GM12801 (cell line): ENCODE results near the gene HEATR5B.

Experiments
- CTCF ChIP-seq: IDR thresholded peaks from one replicate; pipeline ENCODE4 v1.5.1; 2011; ENCODE audit warnings: control low read depth; ENCODE audit not compliant: insufficient read length; ENCODE audit errors: extremely low read depth

Gene HEATR5B

DNA sequence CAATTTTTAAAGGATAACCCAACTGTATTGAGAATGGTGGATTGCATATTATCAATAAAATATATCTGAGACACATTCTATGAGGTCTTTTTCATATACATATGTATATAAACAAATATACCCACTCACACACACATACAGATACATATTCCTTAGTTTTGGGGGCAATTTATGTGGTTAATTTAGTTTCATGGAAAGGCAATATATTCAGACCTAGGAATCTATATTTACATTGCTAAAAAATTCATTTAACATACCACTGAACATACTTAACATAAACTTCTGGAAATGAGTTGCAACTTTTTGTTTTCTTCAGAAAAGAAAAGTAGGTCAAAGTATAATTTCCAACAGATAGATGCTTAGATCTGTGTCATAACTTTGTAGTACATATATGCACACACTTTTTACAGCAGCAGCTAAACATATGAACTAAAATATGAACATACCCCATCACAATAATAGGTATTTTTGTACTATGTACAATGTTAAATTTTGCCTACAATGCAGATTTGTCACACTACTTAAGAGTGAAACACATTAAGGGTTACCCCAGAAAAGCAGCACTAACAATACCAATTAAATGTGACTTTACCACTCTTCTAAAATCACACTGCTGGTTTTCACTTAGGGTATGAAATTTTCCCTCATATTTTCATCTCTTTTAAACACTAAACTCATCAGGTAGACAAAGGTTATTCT, 23.0 kb downstream of the HEATR5B start:
- TF ChIP-seq CTCF: no peak

DNA sequence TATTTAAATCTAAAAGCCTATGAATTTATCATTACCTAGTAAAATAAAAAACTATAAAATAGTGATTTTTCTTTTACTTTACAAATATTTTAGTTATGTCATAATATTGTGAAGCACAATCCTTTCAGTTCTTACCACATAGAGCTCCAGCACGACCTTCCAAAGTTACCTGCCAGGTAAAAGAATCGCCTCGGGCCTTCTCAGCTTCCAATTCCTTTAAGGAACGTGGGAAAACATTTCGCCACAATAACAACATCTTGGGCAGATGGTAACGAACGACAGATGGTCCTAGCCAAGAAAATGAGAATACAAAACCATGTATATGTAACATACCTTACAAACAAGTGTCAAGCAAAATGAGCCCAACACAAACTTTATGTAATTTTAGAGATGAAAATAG, 23.7 kb downstream of the HEATR5B start:
- no peak for TF ChIP-seq CTCF

- no peak for TF ChIP-seq CTCF
These were observed 24.3 kb downstream of the HEATR5B start for GRCh38 chr2:37059841-37060240.

DNA sequence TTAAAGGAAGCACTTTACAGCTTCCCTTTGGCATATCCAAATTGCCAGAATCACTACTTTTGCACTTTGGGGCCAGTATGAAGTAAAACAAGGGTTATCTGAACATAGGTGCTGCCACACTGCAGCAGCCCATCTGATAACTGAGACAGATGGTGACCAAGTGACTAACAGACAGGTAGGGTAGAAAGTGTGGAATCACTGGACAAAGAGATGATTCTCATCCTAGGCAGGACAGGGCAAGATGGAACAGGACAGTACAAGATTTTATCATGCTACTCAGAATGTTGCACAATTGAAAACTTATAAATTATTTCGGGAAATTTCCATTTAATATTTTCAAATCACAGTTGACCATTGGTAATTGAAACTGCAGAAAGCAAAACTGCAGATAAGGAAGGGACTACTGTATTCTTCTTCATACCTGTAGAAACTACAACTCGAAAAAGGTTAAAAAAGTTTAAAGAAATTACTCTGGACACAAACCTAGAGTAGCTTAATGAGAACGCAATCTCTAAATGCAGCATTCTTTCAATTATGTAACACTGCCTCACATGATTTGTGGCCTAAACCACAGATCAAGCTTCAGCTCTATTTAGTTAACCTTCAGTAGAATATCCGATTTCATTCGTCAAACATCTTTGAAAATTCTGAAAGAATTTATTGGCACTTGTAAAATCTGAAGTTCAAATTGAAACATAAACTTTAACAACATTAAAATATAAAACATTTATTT, 31.4 kb downstream of the HEATR5B start:
- TF ChIP-seq CTCF: no peak

GRCh38 chr2:37039580-37039979, 44.6 kb downstream of the HEATR5B start:
- TF ChIP-seq CTCF: no peak

- no peak for TF ChIP-seq CTCF
These were observed 46.4 kb downstream of the HEATR5B start for GRCh38 chr2:37037771-37038170.

DNA sequence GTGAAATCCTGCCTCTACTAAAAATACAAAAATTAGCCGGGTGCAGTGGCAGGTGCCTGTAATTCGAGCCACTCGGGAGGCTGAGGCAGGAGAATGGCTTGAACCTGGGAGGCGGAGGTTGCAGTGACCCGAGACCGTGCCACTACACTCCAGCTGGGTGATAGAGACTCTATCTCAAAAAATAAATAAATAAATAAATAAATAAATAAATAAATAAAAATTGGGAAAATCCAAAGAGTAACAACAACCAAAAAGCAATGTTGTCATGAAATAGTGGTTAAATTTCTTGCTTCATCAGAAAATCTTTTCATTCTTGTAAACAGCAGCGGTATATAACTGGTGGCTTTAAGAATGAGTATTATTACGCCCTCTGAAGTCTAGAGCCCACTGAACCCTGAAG, 54.4 kb downstream of the HEATR5B start:
- no peak for TF ChIP-seq CTCF
